Hematopoietic multipotent progenitor cell treated with erythropoietin and hydrocortisone succinate and interleukin-3 and kit ligand, for 8 days (in vitro differentiated cells): ENCODE measurements around the gene C1orf105.
"Not testable (repeated sequence)": the region's sequence is repeated elsewhere in the genome, so short reads cannot be mapped to it uniquely, and the experiment has no call there.

Source experiments
- DNase-seq: peaks from one replicate; pipeline ENCODE4 v3.0.0-alpha.2; 2015

Gene C1orf105

GRCh38 chr1:172496127-172496526 is 75.6 kb downstream of the C1orf105 start:
- DNase-seq, result not testable (repeated sequence)

- DNase-seq, result no peak
Observed at GRCh38 chr1:172496678-172497077, 76.2 kb downstream of the C1orf105 start.

- DNase-seq, result no peak
Observed at GRCh38 chr1:172497230-172497629, 76.7 kb downstream of the C1orf105 start.

GRCh38 chr1:172498857-172499256 is 78.4 kb downstream of the C1orf105 start:
- no peak for DNase-seq

- DNase-seq, result peak; percentile 30
Observed at GRCh38 chr1:172499636-172500141, 79.2 kb downstream of the C1orf105 start.

- no peak for DNase-seq
Observed at GRCh38 chr1:172500207-172500606, 79.7 kb downstream of the C1orf105 start.

GRCh38 chr1:172507741-172508140 is 87.3 kb downstream of the C1orf105 start:
- no peak for DNase-seq

- DNase-seq, result no peak
Observed at GRCh38 chr1:172510479-172510878, 90.0 kb downstream of the C1orf105 start.

GRCh38 chr1:172512591-172512990 is 92.1 kb downstream of the C1orf105 start:
- no peak for DNase-seq

GRCh38 chr1:172513479-172513878 is 93.0 kb downstream of the C1orf105 start:
- DNase-seq, result peak; percentile 57

GRCh38 chr1:172514108-172514507 is 93.6 kb downstream of the C1orf105 start:
- no peak for DNase-seq

GRCh38 chr1:172515436-172515835 is 95.0 kb downstream of the C1orf105 start:
- peak; percentile 92 for DNase-seq

- DNase-seq, result no peak
Observed at GRCh38 chr1:172515927-172516326, 95.4 kb downstream of the C1orf105 start.

- DNase-seq, result no peak
Observed at GRCh38 chr1:172517081-172517480, 96.6 kb downstream of the C1orf105 start.

- DNase-seq, result no peak
Observed at GRCh38 chr1:172517545-172517944, 97.1 kb downstream of the C1orf105 start.
